Gastrocnemius medialis (tissue), 4 donors: ENCODE data around the gene DSCAML1.

Experiments
- CTCF ChIP-seq, 5 experiments: fragments of 450-650 bp in 3 of 5; fragments of 200-600 bp in 2 of 5; sonication (generic) in 2 of 5; IDR thresholded peaks in 4 of 5; conservative IDR thresholded peaks in 1 of 5; 1 replicate in 4 of 5; 2 replicates in 1 of 5; pipeline ENCODE4 v1.5.1; 2016 to 2019; ENCODE audit warnings: antibody characterized with exemption in 5 of 5, mild to moderate bottlenecking in 3 of 5, moderate library complexity in 3 of 5
- POLR2A ChIP-seq, 2 donors: fragments of 450-650 bp; IDR thresholded peaks; one replicate each; pipeline ENCODE4 v1.6.1; 2017; ENCODE audit warnings: antibody characterized with exemption in 2 of 2, mild to moderate bottlenecking in 2 of 2, moderate library complexity in 2 of 2

- TF ChIP-seq CTCF (IDR thresholded peaks at IDR 0.05 in 4 of 5, conservative IDR thresholded peaks at IDR 0.05 in 1 of 5) (no peak), POLR2A (IDR thresholded peaks at IDR 0.05) (no peak)
Measured at GRCh38 chr11:117430293-117430955, 366.6 kb downstream of the DSCAML1 start.
